Gastroesophageal sphincter (tissue), 3 donors: Measurements from ENCODE around the gene NR5A2.

Source experiments
- EP300 ChIP-seq: sonication (generic); formaldehyde crosslinking; IDR thresholded peaks from one replicate; pipeline ENCODE4 v1.6.1; 2017; ENCODE audit warnings: antibody characterized with exemption, mild to moderate bottlenecking
- POLR2AphosphoS5 ChIP-seq: sonication (generic); formaldehyde crosslinking; IDR thresholded peaks from one replicate; pipeline ENCODE4 v1.6.1; 2017; ENCODE audit warnings: antibody characterized with exemption
- TF ChIP-seq, protein P1 (sequence below), 4 experiments: fragments of 200-600 bp in 2 of 4; fragments of 450-650 bp in 2 of 4; sonication (generic) in 1 of 4; IDR thresholded peaks; one replicate each; pipeline ENCODE4 v1.5.1; 2017 to 2019; ENCODE audit warnings: antibody characterized with exemption in 4 of 4, mild to moderate bottlenecking in 2 of 4, moderate library complexity in 2 of 4

DNA sequence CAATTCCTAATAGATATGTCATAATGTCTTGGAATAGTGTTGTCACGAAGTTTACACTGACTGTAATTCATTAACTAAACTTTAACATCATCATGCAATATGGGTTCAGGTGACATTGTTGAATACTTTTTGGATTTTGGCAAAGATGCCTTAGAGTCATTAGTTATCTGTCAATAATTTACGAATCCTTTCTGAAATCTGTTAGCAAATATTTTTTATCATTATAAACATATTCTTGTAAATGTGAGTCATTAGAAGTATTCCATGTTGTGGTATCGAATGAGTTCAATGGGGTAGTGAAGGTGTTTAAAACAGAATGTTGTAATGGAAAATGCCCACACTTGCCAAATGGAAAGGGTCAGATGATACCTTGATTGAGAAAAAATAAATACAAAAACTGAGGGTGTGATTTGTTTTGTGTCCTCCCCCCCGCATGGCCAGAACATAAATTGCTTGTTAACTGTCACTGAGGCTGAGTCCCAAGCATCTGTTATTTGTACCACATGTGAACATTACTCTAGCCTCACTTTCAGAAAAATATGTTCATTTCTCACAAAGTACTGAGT is 5.2 kb upstream of the NR5A2 start:
- TF ChIP-seq, protein P1, sequence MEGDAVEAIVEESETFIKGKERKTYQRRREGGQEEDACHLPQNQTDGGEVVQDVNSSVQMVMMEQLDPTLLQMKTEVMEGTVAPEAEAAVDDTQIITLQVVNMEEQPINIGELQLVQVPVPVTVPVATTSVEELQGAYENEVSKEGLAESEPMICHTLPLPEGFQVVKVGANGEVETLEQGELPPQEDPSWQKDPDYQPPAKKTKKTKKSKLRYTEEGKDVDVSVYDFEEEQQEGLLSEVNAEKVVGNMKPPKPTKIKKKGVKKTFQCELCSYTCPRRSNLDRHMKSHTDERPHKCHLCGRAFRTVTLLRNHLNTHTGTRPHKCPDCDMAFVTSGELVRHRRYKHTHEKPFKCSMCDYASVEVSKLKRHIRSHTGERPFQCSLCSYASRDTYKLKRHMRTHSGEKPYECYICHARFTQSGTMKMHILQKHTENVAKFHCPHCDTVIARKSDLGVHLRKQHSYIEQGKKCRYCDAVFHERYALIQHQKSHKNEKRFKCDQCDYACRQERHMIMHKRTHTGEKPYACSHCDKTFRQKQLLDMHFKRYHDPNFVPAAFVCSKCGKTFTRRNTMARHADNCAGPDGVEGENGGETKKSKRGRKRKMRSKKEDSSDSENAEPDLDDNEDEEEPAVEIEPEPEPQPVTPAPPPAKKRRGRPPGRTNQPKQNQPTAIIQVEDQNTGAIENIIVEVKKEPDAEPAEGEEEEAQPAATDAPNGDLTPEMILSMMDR (IDR thresholded peaks at IDR 0.05) = no peak
- TF ChIP-seq POLR2AphosphoS5 (no peak), EP300 (no peak)
